CD1c-positive myeloid dendritic cell (primary cell): Measurements from ENCODE around the gene AGXT.

ENCODE experiments used
- DNase-seq: peaks from one replicate; pipeline ENCODE4 v3.0.0-alpha.2; 2016; ENCODE audit errors: extremely low spot score

AGXT gene

GRCh38 chr2:240927390-240927781 lies 58.8 kb downstream of the AGXT start:
- no peak for DNase-seq

- no peak for DNase-seq
Observed at GRCh38 chr2:240928476-240929363, 60.1 kb downstream of the AGXT start.

GRCh38 chr2:240929364-240930095 lies 60.9 kb downstream of the AGXT start:
- DNase-seq: no peak
